Transverse colon (tissue), 4 donors: ENCODE data around the gene SPIB. TPM values are rescaled to one million over a fixed set of nuclear protein-coding genes. Genes with fewer than 3 reads are reported as not detected.

Experiments
- DNase-seq: peaks from one replicate; pipeline ENCODE4 v3.0.0-alpha.2; 2019
- H3K27ac ChIP-seq, 4 donors: fragments of 200-600 bp; sonication (generic); 2 replicates each; pipeline ENCODE4 v1.5.1; 2016 to 2018; ENCODE audit warnings: inconsistent platforms in 4 of 4
- H3K27me3 ChIP-seq: fragments of 200-600 bp; sonication (generic); 2 replicates; pipeline ENCODE4 v1.5.1; 2017; ENCODE audit warnings: inconsistent platforms
- H3K36me3 ChIP-seq, 4 donors: fragments of 200-600 bp; sonication (generic); 2 replicates each; pipeline ENCODE4 v1.5.1; 2017 to 2019; ENCODE audit warnings: inconsistent platforms in 4 of 4
- H3K4me1 ChIP-seq, 4 donors: fragments of 200-600 bp; sonication (generic); 2 replicates each; pipeline ENCODE4 v1.5.1; 2017 to 2020; ENCODE audit warnings: inconsistent platforms in 4 of 4
- H3K4me3 ChIP-seq, 4 donors: fragments of 200-600 bp; sonication (generic); 1 replicate in 1 of 4; 2 replicates in 3 of 4; pipeline versions ENCODE4 v1.5.1 to v1.6.1; 2017 to 2019; ENCODE audit warnings: inconsistent platforms in 4 of 4
- H3K9me3 ChIP-seq, 2 donors: fragments of 200-600 bp; sonication (generic); 2 replicates each; pipeline ENCODE4 v1.5.1; 2017 to 2019; ENCODE audit warnings: inconsistent platforms in 2 of 2
- EP300 ChIP-seq: sonication (generic); formaldehyde crosslinking; IDR thresholded peaks from one replicate; pipeline ENCODE4 v1.6.1; 2017; ENCODE audit warnings: antibody characterized with exemption, low read depth
- POLR2A ChIP-seq: fragments of 450-650 bp; IDR thresholded peaks from one replicate; pipeline ENCODE4 v1.6.1; 2016; ENCODE audit warnings: antibody characterized with exemption, mild to moderate bottlenecking, moderate library complexity
- POLR2AphosphoS5 ChIP-seq, 3 donors: sonication (generic); formaldehyde crosslinking; IDR thresholded peaks; one replicate each; pipeline ENCODE4 v1.6.1; 2016; ENCODE audit warnings: antibody characterized with exemption in 3 of 3
- WGBS, 2 donors: methylation state at CpG; one replicate each; pipeline ENCODE4 v1.1.5; 2018; ENCODE audit warnings: low coverage in 1 of 2; 5-methylcytosine and 5-hydroxymethylcytosine counted together
- in situ Hi-C, 4 donors: fragments of 200-750 bp; cut with MboI; loops; one replicate each; pipeline versions ENCODE4 v1.15.0 to v1.15.1; 2017; ENCODE audit warnings: low sequenced_read_pairs in 3 of 4, low pct_ligation_motif_present in 1 of 4, low pct_unique_long_range_greater_than_20kb in 1 of 4
- intact Hi-C: fragments of 100-400 bp; cut with DNase I; formaldehyde crosslinking; loops from one replicate; pipeline ENCODE4 v1.15.1; 2023; ENCODE audit warnings: low total_unique reads
- total RNA-seq, 4 donors: library from RNA; depleted of rRNA; stranded (reverse); fragments of >200 nt; gene quantifications; one replicate each; pipeline ENCODE4 v1.1.0, GENCODE V29; 2016
- TF ChIP-seq, protein P1 (sequence below), 5 experiments: fragments of 200-600 bp in 3 of 5; fragments of 450-650 bp in 2 of 5; sonication (generic) in 3 of 5; IDR thresholded peaks; 1 replicate in 2 of 5; 2 replicates in 3 of 5; pipeline ENCODE4 v1.5.1; 2016 to 2017; ENCODE audit warnings: antibody characterized with exemption in 5 of 5, inconsistent platforms in 3 of 5, mild to moderate bottlenecking in 2 of 5, moderate library complexity in 1 of 5

Gene SPIB
- total RNA-seq, 4 donors from 2014 or later: 45.7 to 56.8 (median 51.7) TPM

DNA sequence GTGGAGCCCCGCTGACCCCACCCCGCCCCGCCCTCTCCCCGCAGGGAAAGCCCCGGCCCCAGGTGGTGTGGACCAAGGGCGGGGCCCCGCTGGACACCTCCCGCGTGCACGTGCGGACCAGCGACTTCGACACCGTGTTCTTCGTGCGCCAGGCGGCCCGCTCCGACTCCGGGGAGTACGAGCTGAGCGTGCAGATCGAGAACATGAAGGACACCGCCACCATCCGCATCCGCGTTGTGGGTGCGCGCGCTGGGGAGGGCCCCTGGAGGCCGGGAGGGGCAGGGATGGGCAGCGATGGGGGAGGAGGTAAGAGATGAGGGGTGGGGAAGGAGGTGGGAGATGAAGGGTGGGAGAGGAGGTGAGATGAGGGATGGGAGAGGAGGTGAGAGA is 40.3 kb downstream of the SPIB start:
- in situ Hi-C loops: loop anchor here in 2 of 4 donors (5.0 to 25.0 kb wide), 2 partner anchors 87 to 97 kb away; partner anchors contain the start of gene NAPSA (in 1 of the 2)
- Histone ChIP-seq H3K9me3 (no peaks in the 10 kb centered on the region), H3K27me3 (peaks cover 25% of the 10 kb centered on the region), H3K27ac (no peak overlapping the region), H3K4me1 (no peaks in the 10 kb centered on the region), H3K4me3 (no peak overlapping the region), H3K36me3 (no peaks in the 10 kb centered on the region)
- 33% methylated on average over 14 of the region's 32 CpGs; no CpG with 5 or more reads in 1 of the 2 donors for WGBS, 2 donors
- intact Hi-C loops: no loop called here
- TF ChIP-seq POLR2AphosphoS5 (IDR thresholded peaks at IDR 0.05) (no peak), POLR2A (no peak), EP300 (no peak)
- TF ChIP-seq, protein P1, sequence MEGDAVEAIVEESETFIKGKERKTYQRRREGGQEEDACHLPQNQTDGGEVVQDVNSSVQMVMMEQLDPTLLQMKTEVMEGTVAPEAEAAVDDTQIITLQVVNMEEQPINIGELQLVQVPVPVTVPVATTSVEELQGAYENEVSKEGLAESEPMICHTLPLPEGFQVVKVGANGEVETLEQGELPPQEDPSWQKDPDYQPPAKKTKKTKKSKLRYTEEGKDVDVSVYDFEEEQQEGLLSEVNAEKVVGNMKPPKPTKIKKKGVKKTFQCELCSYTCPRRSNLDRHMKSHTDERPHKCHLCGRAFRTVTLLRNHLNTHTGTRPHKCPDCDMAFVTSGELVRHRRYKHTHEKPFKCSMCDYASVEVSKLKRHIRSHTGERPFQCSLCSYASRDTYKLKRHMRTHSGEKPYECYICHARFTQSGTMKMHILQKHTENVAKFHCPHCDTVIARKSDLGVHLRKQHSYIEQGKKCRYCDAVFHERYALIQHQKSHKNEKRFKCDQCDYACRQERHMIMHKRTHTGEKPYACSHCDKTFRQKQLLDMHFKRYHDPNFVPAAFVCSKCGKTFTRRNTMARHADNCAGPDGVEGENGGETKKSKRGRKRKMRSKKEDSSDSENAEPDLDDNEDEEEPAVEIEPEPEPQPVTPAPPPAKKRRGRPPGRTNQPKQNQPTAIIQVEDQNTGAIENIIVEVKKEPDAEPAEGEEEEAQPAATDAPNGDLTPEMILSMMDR (IDR thresholded peaks at IDR 0.05): no peak
- DNase-seq: no peak

- WGBS, 2 donors: 48% methylated on average over 1 of the region's 1 CpG; no CpG with 5 or more reads in 1 of the 2 donors
- H3K4me1 ChIP-seq: no peaks in the 10 kb centered on the region
- no peaks in the 10 kb centered on the region for H3K9me3 ChIP-seq
- no peak for DNase-seq
- TF ChIP-seq EP300 (no peak), POLR2A (no peak), POLR2AphosphoS5 (IDR thresholded peaks at IDR 0.05) (no peak)
- TF ChIP-seq, protein P1 (IDR thresholded peaks at IDR 0.05): no peak
- H3K27me3 ChIP-seq: peaks cover 25% of the 10 kb centered on the region
- no peak overlapping the region for H3K27ac ChIP-seq
- H3K36me3 ChIP-seq: no peaks in the 10 kb centered on the region
- H3K4me3 ChIP-seq: no peak overlapping the region
- in situ Hi-C loops: loop anchor here (5.0 to 25.0 kb wide), 3 partner anchors 87 to 97 kb away; partner anchors contain the start of gene NAPSA (in 3 of the 4)
- intact Hi-C loops: loop anchor here (1.0 kb wide), 1 partner anchor 29 kb away; no protein-coding TSS in a partner anchor
These were observed 40.9 kb downstream of the SPIB start for GRCh38 chr19:50459638-50460037.

DNA sequence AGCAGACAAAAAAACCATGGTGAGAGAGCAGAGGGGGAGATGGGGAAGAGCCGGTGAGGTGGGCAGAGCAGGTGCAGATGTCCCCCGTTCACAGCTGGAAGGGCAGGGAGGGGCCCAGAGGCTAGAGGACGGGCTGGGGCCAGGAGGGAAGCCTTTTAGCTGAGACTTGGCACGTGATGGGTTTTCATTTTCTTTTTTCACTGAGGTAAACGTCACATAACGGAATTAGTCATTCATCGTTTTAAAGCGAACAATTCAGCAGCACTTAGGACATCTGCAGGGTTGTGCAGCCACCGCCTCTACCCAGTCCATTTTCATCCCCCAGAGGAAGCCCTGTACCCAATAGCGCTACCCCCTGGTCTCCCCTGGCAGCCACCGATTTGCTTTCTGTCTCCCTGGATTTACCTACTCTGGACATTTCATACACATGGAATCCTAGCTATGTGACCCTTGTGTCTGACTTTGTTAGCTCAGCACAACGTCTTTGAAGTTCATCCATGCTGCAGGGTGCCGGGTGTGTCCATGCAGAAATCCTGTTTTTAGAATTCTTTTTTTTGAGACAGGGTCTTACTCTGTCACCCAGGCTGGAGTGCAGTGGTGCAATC is 41.5 kb downstream of the SPIB start:
- no peak for DNase-seq
- in situ Hi-C loops: loop anchor here in 3 of 4 donors (10.0 to 25.0 kb wide), 2 partner anchors 95 to 98 kb away; partner anchors contain the start of gene NAPSA (in 3 of the 3)
- H3K4me3 ChIP-seq: no peak overlapping the region
- H3K27ac ChIP-seq: no peak overlapping the region
- intact Hi-C loops: loop anchor here (1.0 kb wide), 1 partner anchor 28 kb away; no protein-coding TSS in a partner anchor
- H3K36me3 ChIP-seq: no peaks in the 10 kb centered on the region
- TF ChIP-seq POLR2AphosphoS5 (IDR thresholded peaks at IDR 0.05) (no peak), EP300 (no peak), POLR2A (no peak)
- TF ChIP-seq, protein P1 (IDR thresholded peaks at IDR 0.05): no peak
- peaks cover 25% of the 10 kb centered on the region for H3K27me3 ChIP-seq
- 23% methylated on average over 13 of the region's 13 CpGs; no CpG with 5 or more reads in 1 of the 2 donors for WGBS, 2 donors
- no peaks in the 10 kb centered on the region for H3K4me1 ChIP-seq
- H3K9me3 ChIP-seq: no peaks in the 10 kb centered on the region

DNA sequence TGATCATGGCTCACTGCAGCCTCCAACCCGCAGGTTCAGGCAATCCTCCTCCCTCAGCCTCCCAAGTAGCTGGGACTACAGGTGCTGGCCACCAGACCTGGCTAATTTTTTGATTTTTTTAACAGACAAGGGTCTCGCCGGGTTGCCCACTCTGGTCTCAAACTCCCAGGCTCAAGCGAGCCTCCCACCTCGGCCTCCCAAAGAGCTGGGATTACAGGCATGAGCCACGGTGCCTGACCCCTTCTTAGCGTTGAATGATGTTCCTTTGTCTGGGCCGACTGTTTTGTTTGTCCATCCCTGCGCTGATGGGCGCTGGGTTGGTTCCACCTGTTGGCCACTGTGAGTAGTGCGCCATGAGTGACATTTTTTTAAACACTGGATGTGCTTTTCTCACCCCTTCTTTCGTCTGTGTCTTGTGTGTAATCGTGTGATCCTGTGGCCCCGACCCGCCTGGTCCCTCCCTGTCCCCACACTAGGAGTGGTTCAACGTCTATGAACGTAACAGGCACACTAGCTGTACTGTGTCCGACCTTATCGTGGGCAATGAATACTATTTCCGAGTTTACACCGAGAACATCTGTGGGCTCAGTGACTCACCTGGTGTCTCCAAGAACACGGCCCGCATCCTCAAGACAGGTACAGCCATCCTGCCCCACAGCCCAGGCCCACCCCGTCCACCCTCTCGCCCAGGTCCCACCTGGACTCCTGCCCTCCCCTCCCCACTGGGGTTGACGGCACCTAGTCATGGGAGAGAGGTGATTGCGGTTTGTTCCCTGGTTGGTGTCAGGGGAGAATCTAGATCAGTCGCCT is 42.5 kb downstream of the SPIB start:
- in situ Hi-C loops (loop anchor here in 3 of 4 donors (10.0 to 25.0 kb wide), 2 partner anchors 96 to 99 kb away; partner anchors contain the start of gene NAPSA (in 3 of the 3)), intact Hi-C loops (loop anchor here (1.0 kb wide), 1 partner anchor 93 kb away; no protein-coding TSS in a partner anchor)
- H3K9me3 ChIP-seq: no peaks in the 10 kb centered on the region
- no peak overlapping the region for H3K4me3 ChIP-seq
- H3K27ac ChIP-seq: no peak overlapping the region
- WGBS, 2 donors: 5 to 25% methylated on average over 11 to 28 of the region's 28 CpGs
- DNase-seq: peak; percentile 73
- TF ChIP-seq, protein P1 (IDR thresholded peaks at IDR 0.05): peak; percentile 77 to 92 (median 87)
- TF ChIP-seq EP300 (no peak), POLR2A (no peak)
- H3K4me1 ChIP-seq: peaks cover 0 to under 1% (median 0%) of the 10 kb centered on the region in 4 donors
- H3K36me3 ChIP-seq: no peaks in the 10 kb centered on the region
- H3K27me3 ChIP-seq: peaks cover 25% of the 10 kb centered on the region
